Measurements from ENCODE around the gene UMODL1.

DNA sequence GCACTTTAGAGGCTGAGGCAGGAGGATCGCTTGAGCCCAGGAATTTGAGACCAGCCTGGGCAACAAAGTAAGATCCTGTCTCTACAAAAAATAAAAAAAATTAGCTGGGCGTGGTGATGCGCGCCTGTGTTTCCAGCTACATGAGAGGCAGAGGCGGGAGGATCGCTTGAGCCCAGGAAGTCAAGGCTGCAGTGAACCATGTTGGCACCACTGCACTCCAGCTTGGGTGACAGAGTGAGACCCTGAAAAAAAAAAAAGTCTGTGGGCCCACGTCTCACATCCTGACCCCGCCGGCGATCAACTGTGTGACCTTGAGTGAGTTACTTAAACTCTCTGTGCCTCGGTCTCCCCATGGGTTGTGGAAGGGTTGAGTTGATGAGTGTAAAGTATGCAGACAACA, 48.2 kb upstream of the UMODL1 start:
- TF ChIP-seq CTCF (IDR thresholded peaks at IDR 0.05) = no peak
- no peak for TF ChIP-seq POLR2A (IDR thresholded peaks at IDR 0.05)

Measured in testis (tissue), 2 donors.